CD4-positive, alpha-beta memory T cell (primary cell): ENCODE results near the gene MACROD2. TPM values are rescaled to one million over a fixed set of nuclear protein-coding genes. Genes with fewer than 3 reads are reported as not detected.
"Not testable (repeated sequence)": the region's sequence is repeated elsewhere in the genome, so short reads cannot be mapped to it uniquely, and the experiment has no call there.

ENCODE experiments used
- CTCF ChIA-PET: fragments of 350-600 bp; sonication (Branson Sonifier 250); formaldehyde crosslinking; loops from one replicate; lab custom pipeline; 2021; ENCODE audit warnings: inconsistent platforms; ENCODE audit not compliant: partially characterized antibody; lab: Charles Lee
- POLR2A ChIA-PET: fragments of 350-600 bp; sonication (Branson Sonifier 250); formaldehyde crosslinking; loops from one replicate; lab custom pipeline; 2021; ENCODE audit not compliant: partially characterized antibody; lab: Charles Lee
- DNase-seq, 5 donors: peaks; one replicate each; pipeline versions ENCODE4 v3.0.0 to v3.0.0-alpha.2; 2020 to 2022; ENCODE audit warnings: mixed read lengths in 1 of 5
- H3K27ac ChIP-seq: one replicate; pipeline ENCODE4 v1.7.0; 2013; ENCODE audit warnings: low read depth, low read length
- H3K27me3 ChIP-seq: 2 replicates; pipeline ENCODE4 v1.7.0; 2013; ENCODE audit warnings: mild to moderate bottlenecking, low read length, moderate library complexity; ENCODE audit not compliant: insufficient read depth
- H3K36me3 ChIP-seq: 2 replicates; pipeline ENCODE4 v1.7.0; 2013; ENCODE audit warnings: mild to moderate bottlenecking, low read length, moderate library complexity; ENCODE audit not compliant: insufficient read depth
- H3K4me1 ChIP-seq: 2 replicates; pipeline ENCODE4 v1.7.0; 2013; ENCODE audit warnings: mild to moderate bottlenecking, low read length, moderate library complexity; ENCODE audit not compliant: insufficient read depth
- H3K4me3 ChIP-seq, 2 donors: one replicate each; pipeline ENCODE4 v1.7.0; 2013; ENCODE audit warnings: low read length in 2 of 2, mild to moderate bottlenecking in 1 of 2
- H3K9me3 ChIP-seq, 2 donors: one replicate each; pipeline ENCODE4 v1.7.0; 2013; ENCODE audit warnings: low read length in 2 of 2, control low read depth in 1 of 2; ENCODE audit not compliant: control insufficient read depth in 1 of 2
- H3K27ac Mint-ChIP-seq, 7 donors: one replicate each; pipeline ENCODE4 v1.8.0; 2020 to 2021; ENCODE audit warnings: mixed read lengths in 7 of 7, mild to moderate bottlenecking in 6 of 7, inconsistent platforms in 3 of 7, moderate library complexity in 3 of 7
- H3K27me3 Mint-ChIP-seq, 2 donors: one replicate each; pipeline ENCODE4 v1.8.0; 2020 to 2021; ENCODE audit warnings: mixed read lengths in 2 of 2
- H3K36me3 Mint-ChIP-seq, 2 donors: one replicate each; pipeline ENCODE4 v1.8.0; 2020 to 2021; ENCODE audit warnings: mixed read lengths in 2 of 2, inconsistent platforms in 1 of 2, mild to moderate bottlenecking in 1 of 2
- H3K4me1 Mint-ChIP-seq, 4 donors: one replicate each; pipeline ENCODE4 v1.8.0; 2020 to 2021; ENCODE audit warnings: mixed read lengths in 4 of 4, mild to moderate bottlenecking in 1 of 4
- H3K4me3 Mint-ChIP-seq, 8 donors: one replicate each; pipeline ENCODE4 v1.8.0; 2020 to 2021; ENCODE audit warnings: mixed read lengths in 8 of 8, mild to moderate bottlenecking in 7 of 8, moderate library complexity in 6 of 8, inconsistent platforms in 3 of 8
- H3K9me3 Mint-ChIP-seq, 8 donors: one replicate each; pipeline ENCODE4 v1.8.0; 2020 to 2021; ENCODE audit warnings: mixed read lengths in 8 of 8, mild to moderate bottlenecking in 5 of 8, inconsistent platforms in 3 of 8, moderate library complexity in 1 of 8
- intact Hi-C: fragments of 100-400 bp; cut with micrococcal nuclease; formaldehyde crosslinking; loops from one replicate; pipeline ENCODE4 v1.15.1; 2023
- polyA plus RNA-seq, 2 donors: library from polyadenylated mRNA; unstranded; fragments of 300-500 nt; fragmentation: Illumina TruSeq; gene quantifications; one replicate each; pipeline ENCODE4 v1.2.3, GENCODE V29; 2021
- total RNA-seq, 2 experiments: library from RNA; stranded (reverse); gene quantifications; one replicate each; pipeline ENCODE4 v1.2.3, GENCODE V29; 2021

MACROD2 gene
- total and polyA plus RNA-seq, 4 experiments from 2014 or later, result not detected

GRCh38 chr20:14453259-14453658, 457.9 kb downstream of the MACROD2 start:
- Histone ChIP-seq H3K4me3 (no peak overlapping the region), H3K4me1 (no peaks in the 10 kb centered on the region), H3K27ac (no peak overlapping the region), H3K36me3 (no peaks in the 10 kb centered on the region), H3K9me3 (no peaks in the 10 kb centered on the region), H3K27me3 (no peaks in the 10 kb centered on the region)
- Mint-ChIP-seq H3K4me1 (no peaks in the 10 kb centered on the region), H3K27ac (no peak overlapping the region), H3K4me3 (no peak overlapping the region), H3K36me3 (no peaks in the 10 kb centered on the region), H3K27me3 (no peaks in the 10 kb centered on the region), H3K9me3 (peaks cover 5 to 17% (median 12%) of the 10 kb centered on the region in 8 donors)
- intact Hi-C loops, result no loop called here
- CTCF ChIA-PET, result no interaction called here
- DNase-seq, result no peak
- POLR2A ChIA-PET, result no interaction called here

GRCh38 chr20:14454296-14454695, 459.0 kb downstream of the MACROD2 start:
- Histone ChIP-seq H3K4me3 (no peak overlapping the region), H3K27me3 (no peaks in the 10 kb centered on the region), H3K4me1 (no peaks in the 10 kb centered on the region), H3K36me3 (no peaks in the 10 kb centered on the region), H3K27ac (no peak overlapping the region), H3K9me3 (no peaks in the 10 kb centered on the region)
- POLR2A ChIA-PET, result no interaction called here
- no peaks in the 10 kb centered on the region for H3K4me1 Mint-ChIP-seq
- intact Hi-C loops, result no loop called here
- H3K36me3 Mint-ChIP-seq, result no peaks in the 10 kb centered on the region
- CTCF ChIA-PET, result no interaction called here
- no peak for DNase-seq
- no peak overlapping the region for H3K4me3 Mint-ChIP-seq
- no peak overlapping the region for H3K27ac Mint-ChIP-seq
- peaks cover 3 to 17% (median 12%) of the 10 kb centered on the region in 8 donors for H3K9me3 Mint-ChIP-seq
- no peaks in the 10 kb centered on the region for H3K27me3 Mint-ChIP-seq

- H3K4me1 Mint-ChIP-seq, H3K36me3 Mint-ChIP-seq, H3K4me3 Mint-ChIP-seq, DNase-seq, H3K27ac ChIP-seq, H3K27ac Mint-ChIP-seq, intact Hi-C loops, H3K36me3 ChIP-seq, H3K4me1 ChIP-seq, H3K9me3 ChIP-seq, H3K27me3 ChIP-seq, POLR2A ChIA-PET, H3K27me3 Mint-ChIP-seq, H3K4me3 ChIP-seq, CTCF ChIA-PET: not testable (repeated sequence)
- H3K9me3 Mint-ChIP-seq, result peaks cover 9 to 31% (median 21%) of the 10 kb centered on the region in 8 donors
These were observed 471.9 kb downstream of the MACROD2 start for GRCh38 chr20:14467104-14467827.

- no peaks in the 10 kb centered on the region for H3K9me3 ChIP-seq
- CTCF ChIA-PET, result no interaction called here
- H3K36me3 ChIP-seq, result no peaks in the 10 kb centered on the region
- no peak overlapping the region for H3K27ac ChIP-seq
- H3K36me3 Mint-ChIP-seq, result no peaks in the 10 kb centered on the region
- POLR2A ChIA-PET, result no interaction called here
- no peaks in the 10 kb centered on the region for H3K4me1 ChIP-seq
- no peaks in the 10 kb centered on the region for H3K27me3 ChIP-seq
- no peak overlapping the region for H3K27ac Mint-ChIP-seq
- peaks cover 9 to 29% (median 17%) of the 10 kb centered on the region in 8 donors for H3K9me3 Mint-ChIP-seq
- no peak overlapping the region for H3K4me3 Mint-ChIP-seq
- H3K27me3 Mint-ChIP-seq, result no peaks in the 10 kb centered on the region
- intact Hi-C loops, result no loop called here
- no peak overlapping the region for H3K4me3 ChIP-seq
- no peaks in the 10 kb centered on the region for H3K4me1 Mint-ChIP-seq
- DNase-seq, result no peak
These were observed 475.0 kb downstream of the MACROD2 start for GRCh38 chr20:14470231-14470899.

GRCh38 chr20:14470977-14471661, 475.8 kb downstream of the MACROD2 start:
- H3K36me3 Mint-ChIP-seq, result no peaks in the 10 kb centered on the region
- intact Hi-C loops, result no loop called here
- Histone ChIP-seq H3K36me3 (no peaks in the 10 kb centered on the region), H3K4me3 (no peak overlapping the region), H3K27ac (no peak overlapping the region), H3K4me1 (no peaks in the 10 kb centered on the region), H3K9me3 (no peaks in the 10 kb centered on the region), H3K27me3 (no peaks in the 10 kb centered on the region)
- H3K4me1 Mint-ChIP-seq, result no peaks in the 10 kb centered on the region
- CTCF ChIA-PET, result no interaction called here
- H3K27ac Mint-ChIP-seq, result no peak overlapping the region
- no peaks in the 10 kb centered on the region for H3K27me3 Mint-ChIP-seq
- H3K9me3 Mint-ChIP-seq, result peaks cover 5 to 29% (median 14%) of the 10 kb centered on the region in 8 donors
- no peak for DNase-seq
- H3K4me3 Mint-ChIP-seq, result no peak overlapping the region
- POLR2A ChIA-PET, result no interaction called here

- ChIA-PET CTCF (no interaction called here), POLR2A (no interaction called here)
- H3K4me3 Mint-ChIP-seq, result no peak overlapping the region
- no peaks in the 10 kb centered on the region for H3K36me3 Mint-ChIP-seq
- H3K9me3 Mint-ChIP-seq, result peaks cover 0 to 8% (median 3%) of the 10 kb centered on the region in 8 donors
- no peaks in the 10 kb centered on the region for H3K36me3 ChIP-seq
- no peaks in the 10 kb centered on the region for H3K27me3 Mint-ChIP-seq
- DNase-seq, result no peak
- H3K4me1 Mint-ChIP-seq, result no peaks in the 10 kb centered on the region
- intact Hi-C loops, result no loop called here
- H3K27me3 ChIP-seq, result no peaks in the 10 kb centered on the region
- no peak overlapping the region for H3K27ac ChIP-seq
- no peaks in the 10 kb centered on the region for H3K4me1 ChIP-seq
- H3K9me3 ChIP-seq, result peaks cover 0 to 4% of the 10 kb centered on the region in 2 donors
- H3K4me3 ChIP-seq, result no peak overlapping the region
- H3K27ac Mint-ChIP-seq, result no peak overlapping the region
These were observed 481.8 kb downstream of the MACROD2 start for GRCh38 chr20:14477125-14477524.

- no peaks in the 10 kb centered on the region for H3K36me3 ChIP-seq
- intact Hi-C loops, result no loop called here
- Mint-ChIP-seq H3K27ac (no peak overlapping the region), H3K36me3 (no peaks in the 10 kb centered on the region), H3K4me3 (no peak overlapping the region), H3K9me3 (peaks cover 0 to 8% (median 1%) of the 10 kb centered on the region in 8 donors), H3K4me1 (no peaks in the 10 kb centered on the region), H3K27me3 (no peaks in the 10 kb centered on the region)
- ChIA-PET CTCF (no interaction called here), POLR2A (no interaction called here)
- peaks cover 0 to 8% of the 10 kb centered on the region in 2 donors for H3K9me3 ChIP-seq
- H3K27ac ChIP-seq, result no peak overlapping the region
- H3K4me1 ChIP-seq, result no peaks in the 10 kb centered on the region
- no peak for DNase-seq
- H3K4me3 ChIP-seq, result no peak overlapping the region
- H3K27me3 ChIP-seq, result no peaks in the 10 kb centered on the region
These were observed 482.8 kb downstream of the MACROD2 start for GRCh38 chr20:14478126-14478525.
